ENCODE data around the gene FNDC1. TPM values are rescaled to one million over a fixed set of nuclear protein-coding genes. Genes with fewer than 3 reads are reported as not detected.

Gene FNDC1
- total and polyA plus RNA-seq, 11 donors, result 0.08 to 7.5 (median 1.2) TPM

- DNase-seq, result no peak
- intact Hi-C loops (cut with DNase I), result no loop called here
- Histone ChIP-seq H3K27ac (no peak overlapping the region), H3K36me3 (no peaks in the 10 kb centered on the region), H3K9me3 (no peaks in the 10 kb centered on the region), H3K27me3 (no peaks in the 10 kb centered on the region), H3K4me1 (peaks cover 0 to 16% (median 0%) of the 10 kb centered on the region in 12 donors), H3K4me3 (no peak overlapping the region)
- TF ChIP-seq CTCF (IDR thresholded peaks at IDR 0.05) (no peak), POLR2A (IDR thresholded peaks at IDR 0.05) (no peak)
- ATAC-seq, result no peak
Measured at GRCh38 chr6:159261995-159262394, 92.8 kb downstream of the FNDC1 start.

GRCh38 chr6:159262586-159262985 is 93.4 kb downstream of the FNDC1 start:
- TF ChIP-seq POLR2A (IDR thresholded peaks at IDR 0.05) (no peak), CTCF (IDR thresholded peaks at IDR 0.05) (no peak)
- Histone ChIP-seq H3K9me3 (no peaks in the 10 kb centered on the region), H3K4me3 (no peak overlapping the region), H3K4me1 (peaks cover 0 to 16% (median 0%) of the 10 kb centered on the region in 12 donors), H3K36me3 (no peaks in the 10 kb centered on the region), H3K27ac (no peak overlapping the region), H3K27me3 (no peaks in the 10 kb centered on the region)
- ATAC-seq (no peak), DNase-seq (no peak)
- 68 to 75% (median 70%) methylated on average over 2 of the region's 2 CpGs for WGBS, 4 donors
- intact Hi-C loops (cut with DNase I), result no loop called here

GRCh38 chr6:159267165-159267564 is 98.0 kb downstream of the FNDC1 start:
- Histone ChIP-seq H3K27me3 (no peaks in the 10 kb centered on the region), H3K4me3 (no peak overlapping the region), H3K27ac (no peak overlapping the region), H3K9me3 (no peaks in the 10 kb centered on the region), H3K36me3 (no peaks in the 10 kb centered on the region), H3K4me1 (peaks cover 0 to 5% (median 0%) of the 10 kb centered on the region in 12 donors)
- 50 to 56% (median 51%) methylated on average over 4 of the region's 4 CpGs for WGBS, 4 donors
- DNase-seq, result no peak
- no peak for TF ChIP-seq CTCF (IDR thresholded peaks at IDR 0.05)
- no peak for TF ChIP-seq POLR2A (IDR thresholded peaks at IDR 0.05)
- no peak for ATAC-seq
- intact Hi-C loops (cut with DNase I), result no loop called here

GRCh38 chr6:159268511-159268910 is 99.3 kb downstream of the FNDC1 start:
- Histone ChIP-seq H3K4me1 (no peaks in the 10 kb centered on the region), H3K4me3 (no peak overlapping the region), H3K36me3 (no peaks in the 10 kb centered on the region), H3K27ac (no peak overlapping the region), H3K27me3 (no peaks in the 10 kb centered on the region), H3K9me3 (no peaks in the 10 kb centered on the region)
- no peak for TF ChIP-seq POLR2A (IDR thresholded peaks at IDR 0.05)
- no peak for TF ChIP-seq CTCF (IDR thresholded peaks at IDR 0.05)
- no peak for ATAC-seq
- intact Hi-C loops (cut with DNase I), result no loop called here
- DNase-seq, result no peak
- WGBS, 4 donors, result 89 to 94% (median 91%) methylated on average over 1 of the region's 1 CpG

All from heart left ventricle (tissue), 16 donors.